RWPE1 (cell line): ENCODE data around the gene CCDC136.

Experiments used
- CTCF ChIA-PET: fragments of 350-600 bp; sonication (Branson Sonifier 250); formaldehyde crosslinking; extraction: SDS; loops from one replicate; lab custom pipeline; 2021; lab: Yijun Ruan, JAX
- POLR2A ChIA-PET: fragments of 400-600 bp; formaldehyde crosslinking; extraction: SDS; loops from one replicate; lab custom pipeline; 2020; ENCODE audit warnings: antibody characterized with exemption; ENCODE audit not compliant: low non-redundant PET; lab: Yijun Ruan, JAX
- DNase-seq: peaks from one replicate; pipeline ENCODE4 v3.0.0; 2012; ENCODE audit warnings: low spot score
- H3K27ac ChIP-seq: fragments of 450-650 bp; 2 replicates; pipeline ENCODE4 v1.5.1; 2017
- TF ChIP-seq, protein P1 (sequence below): fragments of 450-650 bp; conservative IDR thresholded peaks from 2 replicates; pipeline ENCODE4 v1.5.1; 2017; ENCODE audit warnings: low read depth, mild to moderate bottlenecking

CCDC136 gene

DNA sequence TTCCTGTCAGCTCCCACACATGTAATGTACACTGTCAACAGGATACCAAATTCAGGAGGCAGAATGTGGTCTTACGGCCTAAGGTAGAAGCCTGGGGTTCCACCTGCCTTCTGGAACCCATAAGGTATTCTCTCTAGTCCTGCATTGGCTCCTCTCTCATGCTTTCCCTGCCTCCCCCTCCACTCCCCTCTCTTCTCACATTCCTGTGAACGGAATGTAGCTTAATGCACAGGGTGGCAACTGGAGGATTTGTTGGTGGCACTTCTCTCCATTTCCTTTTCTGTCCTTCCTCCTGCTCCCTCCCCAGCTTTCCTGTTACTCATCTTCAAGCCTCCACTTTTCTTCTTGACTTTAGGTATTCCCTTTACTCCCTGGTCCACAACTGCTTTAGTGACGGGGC lies 26.9 kb downstream of the CCDC136 start:
- DNase-seq, result no peak
- H3K27ac ChIP-seq, result no peak overlapping the region
- ChIA-PET CTCF (no interaction called here), POLR2A (no interaction called here)
- TF ChIP-seq, protein P1, sequence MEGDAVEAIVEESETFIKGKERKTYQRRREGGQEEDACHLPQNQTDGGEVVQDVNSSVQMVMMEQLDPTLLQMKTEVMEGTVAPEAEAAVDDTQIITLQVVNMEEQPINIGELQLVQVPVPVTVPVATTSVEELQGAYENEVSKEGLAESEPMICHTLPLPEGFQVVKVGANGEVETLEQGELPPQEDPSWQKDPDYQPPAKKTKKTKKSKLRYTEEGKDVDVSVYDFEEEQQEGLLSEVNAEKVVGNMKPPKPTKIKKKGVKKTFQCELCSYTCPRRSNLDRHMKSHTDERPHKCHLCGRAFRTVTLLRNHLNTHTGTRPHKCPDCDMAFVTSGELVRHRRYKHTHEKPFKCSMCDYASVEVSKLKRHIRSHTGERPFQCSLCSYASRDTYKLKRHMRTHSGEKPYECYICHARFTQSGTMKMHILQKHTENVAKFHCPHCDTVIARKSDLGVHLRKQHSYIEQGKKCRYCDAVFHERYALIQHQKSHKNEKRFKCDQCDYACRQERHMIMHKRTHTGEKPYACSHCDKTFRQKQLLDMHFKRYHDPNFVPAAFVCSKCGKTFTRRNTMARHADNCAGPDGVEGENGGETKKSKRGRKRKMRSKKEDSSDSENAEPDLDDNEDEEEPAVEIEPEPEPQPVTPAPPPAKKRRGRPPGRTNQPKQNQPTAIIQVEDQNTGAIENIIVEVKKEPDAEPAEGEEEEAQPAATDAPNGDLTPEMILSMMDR, result no peak

DNA sequence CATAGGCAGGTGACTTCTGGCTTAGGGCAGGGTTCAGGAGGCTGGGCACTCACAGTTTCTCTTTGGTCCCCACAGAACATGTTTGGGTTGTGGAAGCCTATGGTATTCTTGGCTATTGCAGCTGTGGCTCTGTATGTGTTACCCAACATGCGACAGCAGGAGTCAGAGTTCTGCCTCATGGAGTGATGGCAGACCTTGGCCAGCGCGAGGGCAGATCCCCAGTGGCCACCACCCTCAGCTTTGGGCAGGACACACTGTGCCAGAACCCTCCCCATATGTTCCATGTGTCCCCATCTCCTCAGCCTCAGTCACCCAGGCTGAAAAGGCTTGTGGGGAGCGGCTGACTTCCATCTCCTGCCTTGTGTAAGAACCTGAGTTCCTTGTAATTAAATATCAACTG lies 30.0 kb downstream of the CCDC136 start:
- ChIA-PET POLR2A (no interaction called here), CTCF (no interaction called here)
- no peak for DNase-seq
- TF ChIP-seq, protein P1, result no peak
- H3K27ac ChIP-seq, result no peak overlapping the region

DNA sequence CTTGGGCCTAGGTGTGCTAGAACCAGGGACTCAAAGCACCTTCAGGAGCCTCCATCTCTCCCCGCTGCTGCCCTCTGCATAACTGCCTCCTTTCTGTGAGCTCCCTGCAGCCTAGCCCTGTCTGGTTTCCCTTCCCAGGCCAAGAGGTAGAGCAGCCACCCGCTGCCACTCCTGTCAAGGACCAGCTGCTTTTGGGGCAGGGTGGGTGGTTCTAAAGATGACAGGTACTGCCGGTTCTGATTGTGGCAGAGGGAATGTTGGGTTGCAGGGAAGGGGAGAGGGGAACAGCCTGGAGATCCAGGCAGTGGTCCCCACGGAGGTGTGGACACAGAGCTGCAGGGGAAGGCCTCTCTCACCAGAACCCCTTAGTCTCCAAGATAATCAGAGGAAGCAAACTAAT lies 34.7 kb downstream of the CCDC136 start:
- no peak overlapping the region for H3K27ac ChIP-seq
- TF ChIP-seq, protein P1, result no peak
- DNase-seq, result no peak
- POLR2A ChIA-PET, result no interaction called here
- CTCF ChIA-PET, result interaction anchor here (0.7 kb wide), 1 partner anchor 72 kb away, joined by 3 read pairs; no protein-coding TSS in a partner anchor

DNA sequence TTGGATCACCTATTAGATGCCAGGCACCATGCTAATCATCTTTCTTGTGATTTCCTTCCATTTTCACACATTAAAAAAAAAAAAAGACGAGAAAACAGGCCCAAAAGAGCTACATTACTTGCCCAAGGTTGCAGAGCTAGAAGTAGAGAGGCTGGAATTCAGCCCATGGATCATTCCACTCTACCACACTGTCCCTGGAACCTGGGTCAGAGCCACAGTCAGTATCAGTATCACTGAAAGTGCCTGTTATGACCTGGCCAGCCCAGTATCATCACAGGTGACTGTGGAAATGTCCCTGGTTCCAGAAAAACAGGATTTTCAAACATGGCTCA lies 35.1 kb downstream of the CCDC136 start:
- ChIA-PET POLR2A (no interaction called here), CTCF (no interaction called here)
- TF ChIP-seq, protein P1, result no peak
- no peak overlapping the region for H3K27ac ChIP-seq
- no peak for DNase-seq

DNA sequence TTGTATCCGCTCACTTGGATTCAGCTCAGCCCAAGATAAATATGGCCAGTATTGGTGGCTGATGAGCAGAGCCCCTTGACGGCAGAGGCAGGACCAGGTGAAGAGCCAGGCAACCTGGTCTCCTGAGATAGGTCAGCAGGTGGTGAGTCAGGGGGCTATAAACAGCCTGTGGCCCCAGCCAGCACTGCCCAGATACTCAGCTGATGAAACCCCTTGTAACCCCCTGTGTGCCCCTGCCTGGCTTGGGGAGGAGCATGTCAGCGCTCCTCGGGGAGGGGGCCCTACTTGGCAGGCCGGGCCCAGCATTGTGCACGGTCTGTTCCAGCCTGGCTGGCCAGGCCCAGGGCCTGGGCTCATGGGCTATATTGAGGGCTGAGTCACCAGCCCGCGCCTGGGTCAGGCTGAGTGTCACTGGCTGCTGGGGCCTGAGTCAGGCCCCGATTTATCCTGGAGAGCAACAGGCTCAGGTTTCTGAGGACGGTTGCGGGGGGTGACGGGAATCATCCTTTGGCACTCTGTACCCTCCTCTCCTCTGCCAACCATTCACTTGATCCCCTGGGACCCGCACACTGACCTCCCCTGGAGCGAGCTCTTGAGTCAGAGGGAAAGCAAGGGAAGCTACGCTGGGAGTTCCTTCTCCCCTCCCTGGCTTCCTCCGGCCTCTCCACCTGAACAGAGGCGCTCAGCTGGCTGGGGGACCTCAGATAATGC lies 35.6 kb downstream of the CCDC136 start:
- no peak for DNase-seq
- H3K27ac ChIP-seq, result no peak overlapping the region
- CTCF ChIA-PET, result interaction anchor here (0.7 kb wide), 1 partner anchor 10 kb away, joined by 3 read pairs; no protein-coding TSS in a partner anchor
- TF ChIP-seq, protein P1, result no peak
- POLR2A ChIA-PET, result no interaction called here

DNA sequence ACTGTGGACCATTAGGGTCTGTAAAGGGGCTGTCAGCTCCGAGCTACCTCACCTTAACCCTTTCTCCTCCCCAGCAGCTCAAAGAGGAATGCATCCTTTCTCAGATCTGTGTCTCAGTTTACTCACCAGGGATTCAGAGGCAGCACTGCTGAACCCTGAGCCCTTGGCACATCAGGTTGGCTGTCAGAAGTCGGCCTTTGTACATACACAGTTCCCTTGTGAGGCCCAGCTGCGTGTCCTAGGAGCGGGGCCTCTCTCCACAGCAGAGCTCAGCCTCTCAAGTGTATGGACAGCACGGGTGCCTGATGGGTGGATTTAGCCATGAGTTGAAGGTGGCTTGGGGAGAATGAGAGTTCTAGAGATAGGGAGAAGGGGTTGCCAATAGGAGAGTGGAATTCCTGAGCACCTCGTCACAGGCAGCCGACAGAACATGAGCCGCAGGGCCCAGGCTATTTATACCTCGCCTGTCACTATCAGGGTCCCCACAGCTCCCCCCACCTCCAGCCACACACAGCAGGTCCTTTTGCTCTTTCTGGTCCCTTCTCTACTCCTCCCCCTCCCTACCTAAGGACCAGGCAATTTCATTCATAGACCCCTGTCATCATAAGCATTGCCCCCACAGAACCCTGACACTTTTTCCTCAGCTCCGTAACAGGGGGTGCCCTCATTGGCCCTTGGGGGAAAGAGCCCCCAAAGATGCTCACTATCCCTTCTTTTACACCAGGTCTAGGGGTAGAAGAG lies 36.4 kb downstream of the CCDC136 start:
- ChIA-PET CTCF (interaction anchor here (0.6 to 1.0 kb wide), 3 partner anchors 9 to 56 kb away, joined by 3 to 5 read pairs (median 3); no protein-coding TSS in a partner anchor), POLR2A (no interaction called here)
- TF ChIP-seq, protein P1, result no peak
- no peak for DNase-seq
- H3K27ac ChIP-seq, result no peak overlapping the region
